Spleen (tissue), 11 donors: ENCODE measurements around the gene KIAA2012. TPM values are rescaled to one million over a fixed set of nuclear protein-coding genes. Genes with fewer than 3 reads are reported as not detected.

Source experiments
- DNase-seq: peaks from one replicate; pipeline ENCODE4 v3.0.0-alpha.2; 2020
- H3K27ac ChIP-seq, 8 donors: fragments of 200-600 bp; sonication (generic) in 7 of 8; 1 replicate in 4 of 8; 2 replicates in 4 of 8; pipeline versions ENCODE4 v1.5.0 to v1.8.0; 2016 to 2021; ENCODE audit warnings: inconsistent platforms in 4 of 8, mild to moderate bottlenecking in 4 of 8, moderate library complexity in 1 of 8
- H3K27me3 ChIP-seq, 7 donors: fragments of 200-600 bp; sonication (generic) in 6 of 7; replicated peaks in 1 of 7; 1 replicate in 4 of 7; 2 replicates in 3 of 7; pipeline versions ENCODE4 v1.5.0 to v1.8.0; 2016 to 2021; ENCODE audit warnings: inconsistent platforms in 3 of 7, mild to moderate bottlenecking in 1 of 7
- H3K36me3 ChIP-seq, 6 donors: fragments of 200-600 bp; sonication (generic) in 5 of 6; 1 replicate in 4 of 6; 2 replicates in 2 of 6; pipeline versions ENCODE4 v1.5.0 to v1.8.0; 2016 to 2021; ENCODE audit warnings: inconsistent platforms in 2 of 6
- H3K4me1 ChIP-seq, 6 donors: fragments of 200-600 bp; sonication (generic) in 5 of 6; 1 replicate in 3 of 6; 2 replicates in 3 of 6; pipeline versions ENCODE4 v1.5.0 to v1.8.0; 2016 to 2021; ENCODE audit warnings: inconsistent platforms in 3 of 6
- H3K4me3 ChIP-seq, 8 donors: fragments of 200-600 bp; sonication (generic) in 7 of 8; 1 replicate in 4 of 8; 2 replicates in 4 of 8; pipeline versions ENCODE4 v1.5.0 to v1.8.0; 2016 to 2021; ENCODE audit warnings: inconsistent platforms in 4 of 8, mild to moderate bottlenecking in 4 of 8, moderate library complexity in 2 of 8
- H3K9me3 ChIP-seq, 8 donors: fragments of 200-600 bp; sonication (generic) in 7 of 8; 1 replicate in 4 of 8; 2 replicates in 4 of 8; pipeline versions ENCODE4 v1.5.0 to v1.8.0; 2016 to 2021; ENCODE audit warnings: inconsistent platforms in 4 of 8
- POLR2A ChIP-seq, 3 donors: fragments of 450-650 bp; IDR thresholded peaks; one replicate each; pipeline ENCODE4 v1.5.1; 2017; ENCODE audit warnings: antibody characterized with exemption in 3 of 3, mild to moderate bottlenecking in 1 of 3
- POLR2AphosphoS5 ChIP-seq, 3 donors: sonication (generic); formaldehyde crosslinking; IDR thresholded peaks; one replicate each; pipeline ENCODE4 v1.5.1; 2017; ENCODE audit warnings: antibody characterized with exemption in 3 of 3
- WGBS, 5 donors: extraction: QIAGEN DNeasy Blood & Tissue Kit in 3 of 5; methylation state at CpG; one replicate each; pipeline versions ENCODE4 v1.1.5 to v1.1.7; 2013 to 2018; 5-methylcytosine and 5-hydroxymethylcytosine counted together
- intact Hi-C: fragments of 100-400 bp; cut with DNase I; formaldehyde crosslinking; loops from one replicate; pipeline ENCODE4 v1.15.0; 2023; ENCODE audit warnings: low total_unique reads
- polyA plus RNA-seq, 3 donors: library from polyadenylated mRNA; stranded (reverse); fragments of 200-250 nt; gene quantifications; one replicate each; pipeline ENCODE4 v1.2.1, GENCODE V29; 2013
- total RNA-seq, 7 donors: library from RNA; depleted of rRNA in 3 of 7; stranded (reverse); fragments of >200 nt in 3 of 7; fragmentation: NEBNext Ultra II Directional in 4 of 7; extraction: Animal tissue kit (Norgen Biotek cat#: 25700) in 4 of 7; gene quantifications; one replicate each; pipeline versions ENCODE4 v1.1.0 to v1.2.1, GENCODE V29; 2016 to 2021
- TF ChIP-seq, protein P1 (sequence below), 11 experiments: fragments of 200-600 bp in 7 of 11; fragments of 450-650 bp in 4 of 11; sonication (generic) in 4 of 11; IDR thresholded peaks in 8 of 11; conservative IDR thresholded peaks in 3 of 11; 1 replicate in 7 of 11; 2 replicates in 4 of 11; pipeline versions ENCODE4 v1.4.0 to v1.8.0; 2016 to 2021; ENCODE audit warnings: antibody characterized with exemption in 11 of 11, inconsistent platforms in 4 of 11, mild to moderate bottlenecking in 1 of 11
- donor health status: healthy with polysubstance abuse.
- donor health status: DM: no; HTN: no; CAD: no; lungs with moderate emphysema.
- donor health status: DM: no; HTN: no; CAD: no.
- donor health status: Bipolar disorder and iron deficiency.
- donor health status: healthy.
- donor health status: DM: no; HTN: no; CAD: no.
- donor health status: DM: yes; HTN: yes; CAD: no.

The KIAA2012 gene
- total and polyA plus RNA-seq, 10 donors = not detected

- H3K4me3 ChIP-seq = no peak overlapping the region
- H3K9me3 ChIP-seq = no peaks in the 10 kb centered on the region
- no peaks in the 10 kb centered on the region for H3K4me1 ChIP-seq
- H3K27me3 ChIP-seq = no peaks in the 10 kb centered on the region
- intact Hi-C loops = no loop called here
- WGBS, 5 donors = 79 to 93% (median 87%) methylated on average over 2 of the region's 2 CpGs
- no peaks in the 10 kb centered on the region for H3K36me3 ChIP-seq
- TF ChIP-seq POLR2A (IDR thresholded peaks at IDR 0.05) (no peak), POLR2AphosphoS5 (IDR thresholded peaks at IDR 0.05) (no peak)
- TF ChIP-seq, protein P1, sequence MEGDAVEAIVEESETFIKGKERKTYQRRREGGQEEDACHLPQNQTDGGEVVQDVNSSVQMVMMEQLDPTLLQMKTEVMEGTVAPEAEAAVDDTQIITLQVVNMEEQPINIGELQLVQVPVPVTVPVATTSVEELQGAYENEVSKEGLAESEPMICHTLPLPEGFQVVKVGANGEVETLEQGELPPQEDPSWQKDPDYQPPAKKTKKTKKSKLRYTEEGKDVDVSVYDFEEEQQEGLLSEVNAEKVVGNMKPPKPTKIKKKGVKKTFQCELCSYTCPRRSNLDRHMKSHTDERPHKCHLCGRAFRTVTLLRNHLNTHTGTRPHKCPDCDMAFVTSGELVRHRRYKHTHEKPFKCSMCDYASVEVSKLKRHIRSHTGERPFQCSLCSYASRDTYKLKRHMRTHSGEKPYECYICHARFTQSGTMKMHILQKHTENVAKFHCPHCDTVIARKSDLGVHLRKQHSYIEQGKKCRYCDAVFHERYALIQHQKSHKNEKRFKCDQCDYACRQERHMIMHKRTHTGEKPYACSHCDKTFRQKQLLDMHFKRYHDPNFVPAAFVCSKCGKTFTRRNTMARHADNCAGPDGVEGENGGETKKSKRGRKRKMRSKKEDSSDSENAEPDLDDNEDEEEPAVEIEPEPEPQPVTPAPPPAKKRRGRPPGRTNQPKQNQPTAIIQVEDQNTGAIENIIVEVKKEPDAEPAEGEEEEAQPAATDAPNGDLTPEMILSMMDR (IDR thresholded peaks at IDR 0.05 in 8 of 11, conservative IDR thresholded peaks at IDR 0.05 in 3 of 11) = no peak
- DNase-seq = no peak
- H3K27ac ChIP-seq = no peak overlapping the region
Observed at GRCh38 chr2:202071107-202071506, 1.9 kb upstream of the KIAA2012 start.

GRCh38 chr2:202072226-202072625 is 829 bp upstream of the KIAA2012 start:
- TF ChIP-seq POLR2AphosphoS5 (IDR thresholded peaks at IDR 0.05) = no peak
- TF ChIP-seq POLR2A (IDR thresholded peaks at IDR 0.05) = no peak
- TF ChIP-seq, protein P1 (IDR thresholded peaks at IDR 0.05 in 8 of 11, conservative IDR thresholded peaks at IDR 0.05 in 3 of 11) = no peak

GRCh38 chr2:202074324-202074723 is 1.3 kb downstream of the KIAA2012 start:
- DNase-seq = no peak
- Histone ChIP-seq H3K27ac (no peak overlapping the region), H3K36me3 (no peaks in the 10 kb centered on the region), H3K4me1 (no peaks in the 10 kb centered on the region), H3K9me3 (no peaks in the 10 kb centered on the region), H3K27me3 (no peaks in the 10 kb centered on the region), H3K4me3 (no peak overlapping the region)
- 68 to 87% (median 82%) methylated on average over 2 of the region's 2 CpGs for WGBS, 5 donors
- TF ChIP-seq POLR2A (IDR thresholded peaks at IDR 0.05) = no peak
- intact Hi-C loops = no loop called here

More at GRCh38 chr2:202072226-202072625, 829 bp upstream of the KIAA2012 start:
- Histone ChIP-seq H3K9me3 (no peaks in the 10 kb centered on the region), H3K27ac (no peak overlapping the region), H3K36me3 (no peaks in the 10 kb centered on the region), H3K27me3 (no peaks in the 10 kb centered on the region), H3K4me1 (no peaks in the 10 kb centered on the region), H3K4me3 (no peak overlapping the region)
- DNase-seq = no peak
- WGBS, 5 donors = 65 to 89% (median 82%) methylated on average over 2 of the region's 2 CpGs
- intact Hi-C loops = no loop called here

DNA sequence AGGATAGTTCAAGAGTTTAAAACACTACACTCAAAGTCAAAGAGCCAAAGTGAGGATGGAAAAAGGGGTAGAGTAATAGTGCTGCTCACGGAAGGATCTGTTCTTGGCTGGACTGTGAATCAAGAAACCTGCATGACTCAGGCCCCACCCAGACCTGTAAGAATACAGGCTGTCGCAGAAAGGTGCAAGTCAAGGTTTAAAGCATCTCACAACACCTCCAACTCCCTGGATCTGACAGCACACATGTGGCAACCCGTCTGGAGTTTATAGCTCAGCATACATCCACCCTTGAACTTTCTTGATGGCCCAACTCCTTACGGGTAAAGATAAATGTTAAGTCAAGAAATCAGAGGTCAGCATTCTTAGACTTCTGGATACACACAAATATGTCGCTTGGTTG is 6.3 kb downstream of the KIAA2012 start:
- H3K27ac ChIP-seq = no peak overlapping the region
- H3K36me3 ChIP-seq = no peaks in the 10 kb centered on the region
- 85 to 92% (median 91%) methylated on average over 5 of the region's 5 CpGs for WGBS, 5 donors
- no peak for DNase-seq
- no peak overlapping the region for H3K4me3 ChIP-seq
- intact Hi-C loops = no loop called here
- TF ChIP-seq, protein P1 (IDR thresholded peaks at IDR 0.05 in 8 of 11, conservative IDR thresholded peaks at IDR 0.05 in 3 of 11) = no peak
- TF ChIP-seq POLR2A (IDR thresholded peaks at IDR 0.05) (no peak), POLR2AphosphoS5 (IDR thresholded peaks at IDR 0.05) (no peak)
- peaks cover 0 to 13% (median 7%) of the 10 kb centered on the region in 8 donors for H3K9me3 ChIP-seq
- H3K4me1 ChIP-seq = peaks cover 0 to 3% (median 0%) of the 10 kb centered on the region in 6 donors
- no peaks in the 10 kb centered on the region for H3K27me3 ChIP-seq

DNA sequence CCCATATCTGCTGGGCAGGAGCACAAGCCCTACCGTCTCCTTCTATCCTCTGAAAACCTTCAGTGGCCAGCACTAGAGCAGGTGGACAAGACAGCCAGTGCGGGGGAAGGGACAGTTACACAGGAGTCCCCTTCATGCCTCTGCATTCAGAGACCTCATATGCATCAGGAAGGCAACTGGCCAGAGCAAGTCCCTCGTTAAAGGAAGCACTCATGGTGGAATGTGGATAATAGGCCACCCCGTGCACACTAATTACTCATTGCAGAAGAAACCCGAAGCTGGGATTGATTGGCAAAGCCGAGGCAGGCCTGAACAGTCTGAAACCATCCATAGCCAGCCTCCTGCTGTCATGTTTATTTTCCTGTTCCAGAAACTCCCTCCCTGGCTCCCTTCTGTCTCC is 11.2 kb downstream of the KIAA2012 start:
- Histone ChIP-seq H3K27ac (no peak overlapping the region), H3K27me3 (no peaks in the 10 kb centered on the region), H3K36me3 (no peaks in the 10 kb centered on the region), H3K4me1 (peaks cover 0 to 3% (median 0%) of the 10 kb centered on the region in 6 donors), H3K4me3 (no peak overlapping the region), H3K9me3 (peaks cover 0 to 13% (median 7%) of the 10 kb centered on the region in 8 donors)
- no peak for DNase-seq
- intact Hi-C loops = no loop called here
- TF ChIP-seq POLR2AphosphoS5 (IDR thresholded peaks at IDR 0.05) (no peak), POLR2A (IDR thresholded peaks at IDR 0.05) (no peak)
- TF ChIP-seq, protein P1 (IDR thresholded peaks at IDR 0.05 in 8 of 11, conservative IDR thresholded peaks at IDR 0.05 in 3 of 11) = no peak
- 60 to 79% (median 77%) methylated on average over 5 to 6 of the region's 6 CpGs for WGBS, 5 donors
